ELR (cell line): ENCODE measurements around the gene ARHGAP29.

Source experiments
- DNase-seq: peaks from one replicate; pipeline ENCODE4 v3.0.0-alpha.2; 2015; ENCODE audit warnings: low read depth

Gene ARHGAP29

GRCh38 chr1:94237291-94238226, at the start of gene ARHGAP29:
ARHGAP29 (minus strand) TSS chr1:94237584; CDS start chr1:94231611, 5,973 bp downstream.
- DNase-seq = peak; percentile 87

- DNase-seq = no peak
Observed at GRCh38 chr1:94286864-94287437, 49.6 kb upstream of the ARHGAP29 start.

- peak; percentile 80 for DNase-seq
Observed at GRCh38 chr1:94285031-94285654, 47.8 kb upstream of the ARHGAP29 start.

- DNase-seq = peak; percentile 23
Observed at GRCh38 chr1:94284476-94284875, 47.1 kb upstream of the ARHGAP29 start.

GRCh38 chr1:94283462-94283861, 46.1 kb upstream of the ARHGAP29 start:
- DNase-seq = no peak

GRCh38 chr1:94282143-94282711, 44.8 kb upstream of the ARHGAP29 start:
- no peak for DNase-seq

GRCh38 chr1:94281361-94282142, 44.2 kb upstream of the ARHGAP29 start:
- DNase-seq = peak; percentile 55

GRCh38 chr1:94280541-94280940, 43.2 kb upstream of the ARHGAP29 start:
- no peak for DNase-seq

GRCh38 chr1:94279462-94279861, 42.1 kb upstream of the ARHGAP29 start:
- DNase-seq = peak; percentile 31

- no peak for DNase-seq
Observed at GRCh38 chr1:94279038-94279437, 41.7 kb upstream of the ARHGAP29 start.

- DNase-seq = no peak
Observed at GRCh38 chr1:94276988-94277434, 39.6 kb upstream of the ARHGAP29 start.

- DNase-seq = no peak
Observed at GRCh38 chr1:94275083-94275482, 37.7 kb upstream of the ARHGAP29 start.

GRCh38 chr1:94274561-94274960, 37.2 kb upstream of the ARHGAP29 start:
- DNase-seq = no peak

GRCh38 chr1:94273111-94273510, 35.7 kb upstream of the ARHGAP29 start:
- DNase-seq = no peak

- no peak for DNase-seq
Observed at GRCh38 chr1:94272388-94272787, 35.0 kb upstream of the ARHGAP29 start.

- peak; percentile 42 for DNase-seq
Observed at GRCh38 chr1:94271373-94271772, 34.0 kb upstream of the ARHGAP29 start.

GRCh38 chr1:94270801-94271203, 33.4 kb upstream of the ARHGAP29 start:
- peak; percentile 91 for DNase-seq

GRCh38 chr1:94269921-94270320, 32.5 kb upstream of the ARHGAP29 start:
- no peak for DNase-seq

- DNase-seq = peak; percentile 64
Observed at GRCh38 chr1:94265906-94266305, 28.5 kb upstream of the ARHGAP29 start.

GRCh38 chr1:94265011-94265422, 27.6 kb upstream of the ARHGAP29 start:
- DNase-seq = no peak

- DNase-seq = no peak
Observed at GRCh38 chr1:94260635-94261387, 23.4 kb upstream of the ARHGAP29 start.
